Right renal pelvis (tissue), 4 donors: ENCODE results near the gene MECP2. TPM values are rescaled to one million over a fixed set of nuclear protein-coding genes. Genes with fewer than 3 reads are reported as not detected.

Experiments used
- DNase-seq, 4 donors: peaks; one replicate each; pipeline ENCODE4 v3.0.0-alpha.2; 2013; ENCODE audit warnings: low read depth in 4 of 4, low spot score in 3 of 4, missing footprints in 1 of 4
- polyA plus RNA-seq, 4 donors: library from polyadenylated mRNA; unstranded; fragments of 120-200 nt; gene quantifications; one replicate each; pipeline ENCODE4 v1.2.1, GENCODE V29; 2013; ENCODE audit not compliant: insufficient read length in 4 of 4

Gene MECP2
- polyA plus RNA-seq, 4 donors = 30.2 to 36.9 (median 31.6) TPM

GRCh38 chrX:153973127-153974002 is 124.2 kb downstream of the MECP2 start:
- no peak for DNase-seq

- peak; percentile 67 to 77 (median 71) for DNase-seq
Observed at GRCh38 chrX:153972368-153973126, 125.0 kb downstream of the MECP2 start, which contains the start of gene TMEM187. Gene TMEM187 (plus strand): TSS chrX:153972754. CDS start chrX:153982063, 9,309 bp downstream.

Other genes with a start within 250 kb of the MECP2 start
- gene L1CAM, start 211.5 kb downstream of the MECP2 start, polyA plus RNA-seq = 10 to 100 TPM; 46.4 to 59.9 (median 47.9) TPM
- 1 to 10 TPM; 1.4 to 3.1 (median 2.0) TPM for gene AVPR2, start 193.0 kb downstream of the MECP2 start, polyA plus RNA-seq
- gene ARHGAP4, start 171.5 kb downstream of the MECP2 start, polyA plus RNA-seq = 10 to 100 TPM; 24.6 to 37.8 (median 27.8) TPM
- gene NAA10, start 162.7 kb downstream of the MECP2 start, polyA plus RNA-seq = 10 to 100 TPM; 60.2 to 80.1 (median 66.6) TPM
- 10 to 100 TPM; 16.3 to 27.1 (median 18.8) TPM for gene RENBP, start 153.1 kb downstream of the MECP2 start, polyA plus RNA-seq
- gene HCFC1, start 125.9 kb downstream of the MECP2 start, polyA plus RNA-seq = 10 to 100 TPM; 41.5 to 44.3 (median 41.9) TPM
- 1 to 10 TPM; 6.9 to 9.6 (median 7.4) TPM for gene TMEM187, start 125.0 kb downstream of the MECP2 start, polyA plus RNA-seq
- 10 to 100 TPM; 48.4 to 62.2 (median 51.7) TPM for gene IRAK1, start 77.8 kb downstream of the MECP2 start, polyA plus RNA-seq
- gene OPN1LW, start 46.5 kb upstream of the MECP2 start, polyA plus RNA-seq = not detected
- not detected for gene OPN1MW, start 84.9 kb upstream of the MECP2 start, polyA plus RNA-seq
- gene OPN1MW2, start 122.0 kb upstream of the MECP2 start, polyA plus RNA-seq = not detected
- not detected for gene OPN1MW3, start 159.9 kb upstream of the MECP2 start, polyA plus RNA-seq
- gene TEX28, start 197.4 kb upstream of the MECP2 start, polyA plus RNA-seq = not detected
- gene TKTL1, start 198.1 kb upstream of the MECP2 start, polyA plus RNA-seq = under 1 TPM; 0.26 to 0.91 (median 0.45) TPM